SK-N-SH (cell line): ENCODE data around the gene SEMG1. TPM values are rescaled to one million over a fixed set of nuclear protein-coding genes. Genes with fewer than 3 reads are reported as not detected.

Experiments
- CTCF ChIA-PET: fragments of 300-600, 350-600 bp; formaldehyde crosslinking; extraction: SDS; loops from one replicate; lab custom pipeline; 2021; lab: Yijun Ruan, JAX
- POLR2A ChIA-PET: fragments of 350-600 bp; sonication (Branson Sonifier 250); formaldehyde crosslinking; extraction: SDS; loops from one replicate; lab custom pipeline; 2020; ENCODE audit warnings: antibody characterized with exemption, inconsistent platforms; lab: Yijun Ruan, JAX
- DNase-seq: peaks from one replicate; pipeline ENCODE4 v3.0.0; 2012
- H2AFZ ChIP-seq: fragments of 200-600 bp; sonication (generic); 2 replicates; pipeline ENCODE4 v1.8.1; 2016; ENCODE audit warnings: antibody characterized with exemption, mild to moderate bottlenecking, low read depth
- H3F3A ChIP-seq: fragments of 200-600 bp; sonication (generic); replicated peaks from 2 replicates; pipeline ENCODE3; 2016; ENCODE audit warnings: antibody characterized with exemption, mild to moderate bottlenecking; ENCODE audit not compliant: insufficient read depth
- H3K27ac ChIP-seq, 2 experiments: fragments of 200-500 bp in 1 of 2; fragments of 200-600 bp in 1 of 2; sonication (Bioruptor generic) in 1 of 2; sonication (generic), shearing (Covaris generic) in 1 of 2; 2 replicates each; pipeline versions ENCODE4 v1.5.1 to v1.6.1; 2014 to 2016; ENCODE audit warnings: low read depth in 2 of 2, inconsistent platforms in 1 of 2, low read length in 1 of 2, mild to moderate bottlenecking in 1 of 2, mixed read lengths in 1 of 2
- H3K27me3 ChIP-seq: fragments of 200-600 bp; sonication (generic), shearing (Covaris generic); 2 replicates; pipeline ENCODE4 v1.6.1; 2016; ENCODE audit warnings: mixed run types; ENCODE audit not compliant: insufficient read depth
- H3K36me3 ChIP-seq, 2 experiments: fragments of 200-500 bp in 1 of 2; fragments of 200-600 bp in 1 of 2; sonication (Bioruptor generic) in 1 of 2; sonication (generic) in 1 of 2; replicated peaks in 1 of 2; 2 replicates each; pipeline versions ENCODE3 to v1.5.1; 2014 to 2016; ENCODE audit warnings: low read length in 1 of 2, mild to moderate bottlenecking in 1 of 2; ENCODE audit not compliant: insufficient read depth in 2 of 2, control insufficient read depth in 1 of 2
- H3K4me1 ChIP-seq, 2 experiments: fragments of 200-500 bp in 1 of 2; fragments of 200-600 bp in 1 of 2; sonication (Bioruptor generic) in 1 of 2; sonication (generic), shearing (Covaris generic) in 1 of 2; 2 replicates each; pipeline versions ENCODE4 v1.5.1 to v1.6.1; 2014 to 2016; ENCODE audit warnings: low read depth in 1 of 2, low read length in 1 of 2, mixed run types in 1 of 2; ENCODE audit not compliant: insufficient read depth in 2 of 2, control insufficient read depth in 1 of 2
- H3K4me2 ChIP-seq: fragments of 200-600 bp; sonication (generic), shearing (Covaris generic); 2 replicates; pipeline ENCODE4 v1.6.1; 2017; ENCODE audit warnings: mixed run types
- H3K4me3 ChIP-seq, 2 experiments: fragments of 200-500 bp in 1 of 2; fragments of 200-600 bp in 1 of 2; sonication (Bioruptor generic) in 1 of 2; sonication (generic), shearing (Covaris generic) in 1 of 2; 2 replicates each; pipeline versions ENCODE4 v1.5.1 to v1.8.1; 2014 to 2016; ENCODE audit warnings: low read depth in 2 of 2, inconsistent platforms in 1 of 2, low read length in 1 of 2, mild to moderate bottlenecking in 1 of 2, mixed read lengths in 1 of 2, moderate library complexity in 1 of 2
- H3K79me2 ChIP-seq: fragments of 200-600 bp; sonication (generic); 2 replicates; pipeline ENCODE4 v1.8.1; 2017; ENCODE audit warnings: mild to moderate bottlenecking; ENCODE audit not compliant: insufficient read depth
- H3K9ac ChIP-seq: fragments of 200-600 bp; sonication (generic); 2 replicates; pipeline ENCODE4 v1.6.1; 2017; ENCODE audit warnings: mixed run types
- H3K9me2 ChIP-seq: fragments of 200-600 bp; sonication (generic); 2 replicates; pipeline ENCODE4 v1.6.1; 2017; ENCODE audit warnings: mixed run types
- H3K9me3 ChIP-seq: fragments of 200-600 bp; sonication (generic); 2 replicates; pipeline ENCODE4 v1.6.1; 2017; ENCODE audit warnings: mixed run types, mild to moderate bottlenecking, moderate library complexity
- H4K20me1 ChIP-seq: fragments of 200-600 bp; sonication (generic); 2 replicates; pipeline ENCODE4 v1.6.1; 2017; ENCODE audit warnings: mild to moderate bottlenecking, mixed run types; ENCODE audit not compliant: insufficient read depth
- CHD2 ChIP-seq: fragments of 150-350 bp; IDR thresholded peaks from 2 replicates; pipeline ENCODE4 v1.6.1; 2018; ENCODE audit warnings: low read length; ENCODE audit not compliant: partially characterized antibody
- ELF1 ChIP-seq: IDR thresholded peaks from 2 replicates; pipeline ENCODE4 v1.4.0; 2012
- EP300 ChIP-seq, 2 experiments: IDR thresholded peaks; 2 replicates each; pipeline versions ENCODE4 v1.4.0 to v1.6.1; 2012; ENCODE audit warnings: borderline replicate concordance in 1 of 2, low read depth in 1 of 2, low read length in 1 of 2
- EZH2phosphoT487 ChIP-seq: fragments of 200-600 bp; sonication (generic); IDR thresholded peaks from 2 replicates; pipeline ENCODE4 v1.6.1; 2017; ENCODE audit warnings: low read depth, mixed run types, mild to moderate bottlenecking, antibody characterized with exemption, moderate library complexity, borderline replicate concordance
- FOXJ3 ChIP-seq: sonication (generic); formaldehyde crosslinking; IDR thresholded peaks from 2 replicates; pipeline ENCODE4 v1.5.1; 2020; ENCODE audit warnings: mild to moderate bottlenecking, missing genetic modification reagents
- GABPA ChIP-seq: IDR thresholded peaks from 2 replicates; pipeline ENCODE4 v1.4.0; 2012; ENCODE audit warnings: low read depth, mild to moderate bottlenecking
- GATA2 ChIP-seq: sonication (generic); formaldehyde crosslinking; IDR thresholded peaks from 2 replicates; pipeline ENCODE4 v1.5.0; 2020; ENCODE audit warnings: mild to moderate bottlenecking, missing genetic modification reagents
- IRF3 ChIP-seq: fragments of 150-350 bp; IDR thresholded peaks from 2 replicates; pipeline ENCODE4 v1.6.1; 2016; ENCODE audit warnings: mild to moderate bottlenecking, low read depth, low read length
- JUND ChIP-seq: IDR thresholded peaks from 2 replicates; pipeline ENCODE4 v1.4.0; 2012
- NFIC ChIP-seq: IDR thresholded peaks from 2 replicates; pipeline ENCODE4 v1.4.0; 2012; ENCODE audit warnings: borderline replicate concordance
- NRF1 ChIP-seq: IDR thresholded peaks from 2 replicates; pipeline ENCODE4 v1.6.1; 2012; ENCODE audit warnings: low read depth, mild to moderate bottlenecking, low read length
- RAD21 ChIP-seq: IDR thresholded peaks from 2 replicates; pipeline ENCODE4 v1.6.1; 2012; ENCODE audit warnings: mild to moderate bottlenecking, low read length
- RCOR1 ChIP-seq: fragments of 150-350 bp; IDR thresholded peaks from 2 replicates; pipeline ENCODE4 v1.6.1; 2017; ENCODE audit warnings: antibody characterized with exemption, low read length
- REST ChIP-seq: IDR thresholded peaks from 2 replicates; pipeline ENCODE4 v1.6.1; 2012; ENCODE audit warnings: mild to moderate bottlenecking, low read depth, low read length, moderate library complexity
- RFX5 ChIP-seq: IDR thresholded peaks from 2 replicates; pipeline ENCODE4 v1.6.1; 2012; ENCODE audit warnings: mild to moderate bottlenecking, improper control_type of control experiment, low read length
- RXRA ChIP-seq: IDR thresholded peaks from 2 replicates; pipeline ENCODE4 v1.4.0; 2012; ENCODE audit warnings: low read depth, mild to moderate bottlenecking, borderline replicate concordance
- TAF1 ChIP-seq: IDR thresholded peaks from 2 replicates; pipeline ENCODE4 v1.6.1; 2012; ENCODE audit warnings: low read depth, mild to moderate bottlenecking, low read length, moderate library complexity, borderline replicate concordance
- TCF12 ChIP-seq: IDR thresholded peaks from 2 replicates; pipeline ENCODE4 v1.4.0; 2012
- USF1 ChIP-seq: IDR thresholded peaks from 2 replicates; pipeline ENCODE4 v1.4.0; 2012; ENCODE audit warnings: low read depth, borderline replicate concordance
- YY1 ChIP-seq: IDR thresholded peaks from 2 replicates; pipeline ENCODE4 v1.4.0; 2012; ENCODE audit warnings: low read depth, mild to moderate bottlenecking
- WGBS: methylation state at CpG from one replicate; pipeline ENCODE4 v1.1.6; 2017; ENCODE audit warnings: low lambda C conversion rate; 5-methylcytosine and 5-hydroxymethylcytosine counted together
- polyA plus RNA-seq, 3 experiments: library from polyadenylated mRNA; depleted of rRNA; stranded (reverse); fragments of >200 nt; gene quantifications; 2 replicates each; pipeline ENCODE4 v1.2.3, GENCODE V29; 2012

The SEMG1 gene
- polyA plus RNA-seq, 1 of the 3 experiments (the other 2 are of a cell fraction), result not detected

GRCh38 chr20:45173522-45173921 is 33.3 kb upstream of the SEMG1 start:
- Histone ChIP-seq H3K4me1 (no peaks in the 10 kb centered on the region; a peak in 1 of 4 replicates), H3K27me3 (no peaks in the 10 kb centered on the region), H3K79me2 (no peaks in the 10 kb centered on the region), H4K20me1 (no peaks in the 10 kb centered on the region), H3K9me2 (no peaks in the 10 kb centered on the region), H3K4me3 (no peak overlapping the region), H3K36me3 (no peaks in the 10 kb centered on the region), H3K4me2 (no peak overlapping the region), H3K9ac (no peak overlapping the region), H3K27ac (no peak overlapping the region), H2AFZ (no peak overlapping the region), H3K9me3 (no peaks in the 10 kb centered on the region), H3F3A (no peaks in the 10 kb centered on the region)
- CTCF ChIA-PET, result no interaction called here
- 0% methylated on average over 1 of the region's 1 CpG for WGBS
- POLR2A ChIA-PET, result no interaction called here
- no peak for DNase-seq
- no peak for TF ChIP-seq JUND
- no peak for TF ChIP-seq CHD2
- TF ChIP-seq, all 33 proteins: peak for 0

- no peak within 1 kb of the TSS for H3K9ac ChIP-seq
- no peaks in the 10 kb centered on the region for H3K9me2 ChIP-seq
- 1% methylated on average over 7 of the region's 8 CpGs for WGBS
- H3K27me3 ChIP-seq, result no peaks in the 10 kb centered on the region
- no peak within 1 kb of the TSS for H3K4me3 ChIP-seq
- CTCF ChIA-PET, result interaction anchor here (0.7 kb wide), 1 partner anchor 11 kb away, joined by 3 read pairs; no protein-coding TSS in a partner anchor
- H3F3A ChIP-seq, result no peaks in the 10 kb centered on the region
- no peak within 1 kb of the TSS for H3K27ac ChIP-seq
- TF ChIP-seq GABPA (no peak), REST (no peak), GATA2 (CRISPR knock-in tag) (no peak), RXRA (no peak), RCOR1 (no peak), CHD2 (no peak), FOXJ3 (no peak), EZH2phosphoT487 (no peak), YY1 (no peak), USF1 (no peak), RAD21 (no peak), TCF12 (no peak), NRF1 (no peak), RFX5 (no peak), EP300 (IDR thresholded peaks at IDR 0.05; ENCODE audit: borderline replicate concordance in 1 of 2, low read depth in 1 of 2, low read length in 1 of 2) (no peak), NFIC (no peak), IRF3 (no peak), ELF1 (no peak), TAF1 (no peak)
- H3K4me1 ChIP-seq, result no peaks in the 10 kb centered on the region; a peak in 1 of 4 replicates
- H2AFZ ChIP-seq, result no peak within 1 kb of the TSS
- no peaks in the 10 kb centered on the region for H3K9me3 ChIP-seq
- H3K36me3 ChIP-seq, result no peaks in the 10 kb centered on the region
- no peaks in the 10 kb centered on the region for H3K79me2 ChIP-seq
- H4K20me1 ChIP-seq, result no peaks in the 10 kb centered on the region
- no peak for DNase-seq
- no peak within 1 kb of the TSS for H3K4me2 ChIP-seq
- POLR2A ChIA-PET, result no interaction called here
These were observed 32.1 kb upstream of the SEMG1 start, which contains the start of gene PI3 for GRCh38 chr20:45174434-45175364. Gene PI3 (plus strand): TSS chr20:45174902. CDS start chr20:45174923, 21 bp downstream.
